ENCODE data around the gene PRR15L. TPM values are rescaled to one million over a fixed set of nuclear protein-coding genes. Genes with fewer than 3 reads are reported as not detected.

PRR15L gene, protein sequence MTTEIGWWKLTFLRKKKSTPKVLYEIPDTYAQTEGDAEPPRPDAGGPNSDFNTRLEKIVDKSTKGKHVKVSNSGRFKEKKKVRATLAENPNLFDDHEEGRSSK
- polyA plus RNA-seq, result 100 to 1,000 TPM; 159 to 388 (median 277) TPM
- long read RNA-seq, donor 1, result 0 reads
- long read RNA-seq, donor 2, transcript PRR15L-201 (2 exons, 1,519 nt), result major isoform, 19 of 19 reads
- long read RNA-seq, donor 2, partial matches to known transcripts, result 0 of 19 reads
- long read RNA-seq, donor 2, other reads (novel, unspliced or antisense), result 0 of 19 reads
- long read RNA-seq, donor 3, transcript PRR15L-201 (2 exons, 1,519 nt), result major isoform, 22 of 27 reads
- long read RNA-seq, donor 3, partial matches to known transcripts, result 0 of 27 reads
- long read RNA-seq, donor 3, other reads (novel, unspliced or antisense), result 5 of 27 reads
- long read RNA-seq, donor 4, partial matches to known transcripts, result 0 of 1 reads
- long read RNA-seq, donor 4, other reads (novel, unspliced or antisense), result 0 of 1 reads
- long read RNA-seq, donor 5, transcript PRR15L-201 (2 exons, 1,519 nt), result major isoform, 8 of 8 reads
- long read RNA-seq, donor 5, partial matches to known transcripts, result 0 of 8 reads
- long read RNA-seq, donor 5, other reads (novel, unspliced or antisense), result 0 of 8 reads
- long read RNA-seq, donor 6, transcript PRR15L-201 (2 exons, 1,519 nt), result major isoform, 50 of 50 reads
- long read RNA-seq, donor 6, partial matches to known transcripts, result 0 of 50 reads
- long read RNA-seq, donor 6, other reads (novel, unspliced or antisense), result 0 of 50 reads
- long read RNA-seq, donor 7, result 0 reads
- long read RNA-seq, donor 8, result 0 reads
- long read RNA-seq, donor 9, transcript PRR15L-201 (2 exons, 1,519 nt), result major isoform, 10 of 10 reads
- long read RNA-seq, donor 9, partial matches to known transcripts, result 0 of 10 reads
- long read RNA-seq, donor 9, other reads (novel, unspliced or antisense), result 0 of 10 reads
- long read RNA-seq, donor 10, transcript PRR15L-201 (2 exons, 1,519 nt), result major isoform, 38 of 43 reads
- long read RNA-seq, donor 10, partial matches to known transcripts, result 0 of 43 reads
- long read RNA-seq, donor 10, other reads (novel, unspliced or antisense), result 5 of 43 reads

DNA sequence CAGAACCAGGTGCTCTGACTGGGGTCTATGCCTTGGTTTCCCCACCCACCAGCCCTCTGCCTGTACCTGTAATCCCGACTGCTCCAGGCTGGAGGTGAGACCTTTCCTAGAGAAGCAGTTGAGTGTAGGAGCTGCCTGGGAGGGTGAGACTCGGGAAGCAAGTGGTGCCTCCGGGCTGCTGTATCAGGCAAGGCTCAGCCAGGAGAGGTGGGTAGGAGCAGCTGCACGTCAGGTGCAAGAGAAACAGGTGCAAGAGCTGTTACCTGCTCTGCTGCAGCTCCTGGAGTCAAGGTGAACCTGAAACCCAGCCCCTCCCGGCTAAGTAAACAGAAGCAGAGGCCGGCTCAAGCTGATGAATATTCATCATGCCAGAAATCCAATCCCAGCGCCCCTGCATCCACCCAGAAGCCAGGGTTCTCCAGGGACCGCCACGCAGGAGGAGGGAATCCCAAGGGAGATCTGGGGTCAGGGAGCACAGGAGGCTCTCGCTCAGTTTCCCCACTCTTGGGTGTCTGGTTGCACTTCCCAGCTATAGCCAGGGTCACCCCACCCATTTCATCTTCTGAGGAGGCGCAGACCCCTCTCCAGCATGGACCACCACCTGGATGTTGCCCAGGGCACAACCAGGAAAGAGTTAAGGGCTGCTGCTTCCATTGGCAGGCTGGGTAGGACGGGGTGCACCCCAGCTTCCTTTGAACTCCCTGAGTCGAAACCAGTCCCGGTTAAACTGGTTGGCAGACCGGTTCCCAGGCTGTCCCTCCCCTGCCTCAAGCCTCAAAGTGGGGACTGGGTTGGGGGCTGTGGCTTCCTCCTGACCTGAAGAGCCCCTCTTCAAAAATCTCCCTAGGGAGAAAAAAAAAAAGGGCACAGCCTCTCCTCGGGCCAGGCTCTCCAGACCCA is at the start of gene PRR15L:
PRR15L (minus strand) TSS at position 293 of the 900 bp plus-strand sequence. CDS start 4,649 bp downstream, outside the sequence.
- DNase-seq (peak; percentile 94 to 98), FAIRE-seq (no peak)
- peaks cover 0 to 51% (median 5%) of the 10 kb centered on the region in 3 donors for H3K4me1 ChIP-seq (ENCODE audit: control insufficient read depth in 3 of 3, insufficient read depth in 2 of 3, low read depth in 1 of 3, low read length in 2 of 3)
- H3K4me3 ChIP-seq (ENCODE audit: low read depth in 1 of 3, low read length in 3 of 3), result peak within 1 kb of the TSS; percentile 48 to 92 (median 89)
- peaks cover 0 to 44% (median 9%) of the 10 kb centered on the region in 3 donors for H3K36me3 ChIP-seq (ENCODE audit: control insufficient read depth in 3 of 3, insufficient read depth in 2 of 3, low read depth in 1 of 3, low read length in 3 of 3)
- no peaks in the 10 kb centered on the region for H3K27me3 ChIP-seq (ENCODE audit: control insufficient read depth in 3 of 3, insufficient read depth in 3 of 3, low read length in 3 of 3)
- 14 to 39% (median 36%) methylated on average over 16 of the region's 16 CpGs for WGBS, 3 donors
- peak within 1 kb of the TSS; percentile 97 to 99 (median 98) for H3K27ac ChIP-seq (ENCODE audit: low read depth in 1 of 3, low read length in 2 of 3)
- peaks cover 0 to 6% of the 10 kb centered on the region in 2 donors for H3K9me3 ChIP-seq (ENCODE audit: control insufficient read depth in 2 of 2, insufficient read depth in 1 of 2, low read depth in 1 of 2, low read length in 1 of 2)

DNA sequence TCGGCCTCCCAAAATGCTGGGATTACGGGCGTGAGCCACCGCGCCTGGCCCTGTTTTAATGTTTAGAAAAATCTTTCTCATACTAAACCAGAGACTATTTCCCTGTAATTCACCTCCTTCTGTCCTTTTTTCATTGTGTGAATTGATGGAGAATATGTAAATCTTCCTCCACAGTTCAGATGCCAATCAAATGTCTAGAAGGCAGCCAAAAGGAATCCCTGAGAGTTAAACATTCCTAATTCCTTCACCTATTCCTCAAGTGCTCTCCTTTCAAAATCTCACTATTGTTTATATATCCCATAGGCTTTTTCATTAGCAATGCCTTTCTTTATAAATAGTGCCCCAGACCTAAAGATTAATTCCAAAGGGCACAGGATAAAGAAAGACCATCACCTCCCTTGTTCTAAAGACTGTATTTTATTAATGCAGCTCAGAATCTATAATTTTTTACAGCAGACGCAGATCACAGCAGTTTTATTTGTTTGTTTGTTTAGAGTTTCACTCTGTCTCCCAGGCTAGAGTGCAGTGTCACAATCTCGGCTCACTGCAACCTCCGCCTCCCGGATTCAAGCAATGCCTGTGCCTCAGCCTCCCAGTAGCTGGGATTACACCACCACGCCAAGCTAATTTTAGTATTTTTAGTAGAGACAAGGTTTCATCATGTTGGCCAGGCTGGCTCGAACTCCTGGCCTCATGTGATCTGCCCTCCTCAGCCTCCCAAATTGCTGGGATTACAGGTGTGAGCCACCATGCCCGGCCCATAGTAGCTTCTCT is 49.4 kb upstream of the PRR15L start:
- Histone ChIP-seq H3K4me3 (ENCODE audit: low read depth in 1 of 3, low read length in 3 of 3) (no peak overlapping the region), H3K36me3 (ENCODE audit: control insufficient read depth in 3 of 3, insufficient read depth in 2 of 3, low read depth in 1 of 3, low read length in 3 of 3) (no peaks in the 10 kb centered on the region), H3K9me3 (ENCODE audit: control insufficient read depth in 2 of 2, insufficient read depth in 1 of 2, low read depth in 1 of 2, low read length in 1 of 2) (no peaks in the 10 kb centered on the region), H3K27ac (ENCODE audit: low read depth in 1 of 3, low read length in 2 of 3) (no peak overlapping the region), H3K4me1 (ENCODE audit: control insufficient read depth in 3 of 3, insufficient read depth in 2 of 3, low read depth in 1 of 3, low read length in 2 of 3) (peaks cover 0 to 17% (median 0%) of the 10 kb centered on the region in 3 donors), H3K27me3 (ENCODE audit: control insufficient read depth in 3 of 3, insufficient read depth in 3 of 3, low read length in 3 of 3) (peaks cover 0 to 18% (median 2%) of the 10 kb centered on the region in 3 donors)
- DNase-seq (no peak), FAIRE-seq (no peak)
- WGBS, 3 donors, result 77 to 85% (median 78%) methylated on average over 12 of the region's 12 CpGs

DNA sequence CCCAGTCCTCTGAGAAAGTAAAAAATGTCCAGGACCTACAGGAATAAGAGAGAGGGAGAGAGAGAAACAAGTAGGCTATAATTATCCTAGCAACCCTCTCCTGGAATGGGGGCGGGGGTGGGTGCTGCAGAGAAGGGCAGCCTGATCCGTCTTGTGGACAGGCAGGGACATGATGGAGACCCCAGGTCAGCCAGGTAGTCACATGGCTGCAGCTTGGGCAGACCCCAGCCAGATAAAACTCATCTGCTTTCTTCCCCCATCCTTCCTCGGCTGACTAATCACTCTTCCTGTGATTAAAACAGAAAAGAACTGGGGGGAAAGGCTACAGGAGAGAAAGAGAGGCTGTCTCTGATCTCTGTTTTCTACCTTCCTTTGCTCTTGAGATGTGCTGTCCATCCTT is 47.3 kb upstream of the PRR15L start:
- Histone ChIP-seq H3K9me3 (ENCODE audit: control insufficient read depth in 2 of 2, insufficient read depth in 1 of 2, low read depth in 1 of 2, low read length in 1 of 2) (no peaks in the 10 kb centered on the region), H3K4me1 (ENCODE audit: control insufficient read depth in 3 of 3, insufficient read depth in 2 of 3, low read depth in 1 of 3, low read length in 2 of 3) (peaks cover 0 to 10% (median 0%) of the 10 kb centered on the region in 3 donors), H3K36me3 (ENCODE audit: control insufficient read depth in 3 of 3, insufficient read depth in 2 of 3, low read depth in 1 of 3, low read length in 3 of 3) (no peaks in the 10 kb centered on the region), H3K27ac (ENCODE audit: low read depth in 1 of 3, low read length in 2 of 3) (no peak overlapping the region), H3K4me3 (ENCODE audit: low read depth in 1 of 3, low read length in 3 of 3) (no peak overlapping the region), H3K27me3 (ENCODE audit: control insufficient read depth in 3 of 3, insufficient read depth in 3 of 3, low read length in 3 of 3) (peaks cover 0 to 6% (median 2%) of the 10 kb centered on the region in 3 donors)
- DNase-seq (no peak), FAIRE-seq (no peak)
- 53 to 60% (median 53%) methylated on average over 3 of the region's 3 CpGs for WGBS, 3 donors

DNA sequence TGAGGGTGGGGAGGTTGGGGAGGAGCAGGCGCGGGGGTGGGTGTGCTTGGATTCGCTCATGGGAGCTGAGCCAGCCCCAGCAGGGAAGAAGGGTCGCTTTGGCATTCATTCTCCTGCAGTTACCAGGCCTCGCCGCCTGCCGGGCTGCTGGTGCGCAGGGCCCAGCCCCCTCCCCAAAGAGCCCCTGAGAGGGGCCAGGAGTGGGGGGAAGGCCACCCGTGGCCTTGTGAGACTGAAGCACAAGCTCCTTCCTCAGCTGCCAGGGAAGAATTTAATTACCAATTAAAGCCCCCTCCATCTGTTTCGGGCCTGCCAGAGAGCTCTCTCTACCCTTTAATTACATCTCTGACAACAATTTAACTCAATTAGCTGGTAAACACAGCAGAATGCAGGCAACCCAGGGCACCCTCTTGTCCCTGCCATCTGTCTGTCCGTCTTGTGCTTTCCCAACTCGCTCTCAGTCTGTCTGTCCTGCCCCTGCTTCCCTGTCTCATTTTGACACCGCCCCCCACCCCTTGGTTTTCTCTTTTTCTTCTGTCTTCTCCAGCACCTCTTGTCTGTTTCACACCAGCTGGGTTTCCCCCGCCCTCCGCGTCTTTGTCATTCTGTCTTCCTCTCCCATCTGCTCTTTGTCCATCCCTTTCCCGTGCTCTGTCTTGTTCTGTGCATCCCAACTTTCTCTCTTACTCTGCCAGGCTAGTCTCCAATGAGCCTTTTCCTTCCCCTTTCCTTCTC is 45.9 kb upstream of the PRR15L start:
- H3K4me3 ChIP-seq (ENCODE audit: low read depth in 1 of 3, low read length in 3 of 3), result no peak overlapping the region
- H3K36me3 ChIP-seq (ENCODE audit: control insufficient read depth in 3 of 3, insufficient read depth in 2 of 3, low read depth in 1 of 3, low read length in 3 of 3), result no peaks in the 10 kb centered on the region
- peaks cover 0 to 6% (median 0%) of the 10 kb centered on the region in 3 donors for H3K27me3 ChIP-seq (ENCODE audit: control insufficient read depth in 3 of 3, insufficient read depth in 3 of 3, low read length in 3 of 3)
- 74 to 92% (median 86%) methylated on average over 12 to 17 of the region's 17 CpGs for WGBS, 3 donors
- H3K27ac ChIP-seq (ENCODE audit: low read depth in 1 of 3, low read length in 2 of 3), result peak overlapping the region in 2 of 3 donors; percentile 50 to 63
- H3K9me3 ChIP-seq (ENCODE audit: control insufficient read depth in 2 of 2, insufficient read depth in 1 of 2, low read depth in 1 of 2, low read length in 1 of 2), result no peaks in the 10 kb centered on the region
- H3K4me1 ChIP-seq (ENCODE audit: control insufficient read depth in 3 of 3, insufficient read depth in 2 of 3, low read depth in 1 of 3, low read length in 2 of 3), result peaks cover 0 to 10% (median 0%) of the 10 kb centered on the region in 3 donors
- no peak for DNase-seq
- FAIRE-seq, result no peak

DNA sequence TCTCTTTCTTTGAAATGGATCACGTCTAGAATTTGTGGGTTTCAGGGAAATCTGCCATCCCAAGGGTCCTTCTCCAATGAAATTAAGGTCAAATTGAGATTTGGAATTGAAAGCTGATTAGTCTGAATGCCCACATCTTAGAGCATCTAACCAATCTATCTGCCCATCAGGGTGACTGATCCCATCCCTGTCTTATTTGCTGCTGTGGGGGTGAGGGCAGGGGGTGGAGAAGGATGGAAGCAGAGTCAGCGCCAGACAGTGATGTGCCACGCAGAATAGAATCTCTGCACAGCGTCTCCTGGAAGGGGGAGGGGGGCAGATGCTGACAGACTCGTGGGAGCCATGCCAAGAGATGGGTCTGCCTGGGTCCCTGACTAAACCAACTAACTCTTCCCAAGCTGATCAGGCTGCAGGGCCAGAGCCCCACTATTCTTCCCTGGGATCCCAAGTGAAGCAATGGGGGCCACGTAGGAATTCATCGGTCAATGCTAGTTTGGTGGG is 45.3 kb upstream of the PRR15L start:
- H3K36me3 ChIP-seq (ENCODE audit: control insufficient read depth in 3 of 3, insufficient read depth in 2 of 3, low read depth in 1 of 3, low read length in 3 of 3), result no peaks in the 10 kb centered on the region
- FAIRE-seq, result no peak
- H3K9me3 ChIP-seq (ENCODE audit: control insufficient read depth in 2 of 2, insufficient read depth in 1 of 2, low read depth in 1 of 2, low read length in 1 of 2), result no peaks in the 10 kb centered on the region
- 69 to 79% (median 72%) methylated on average over 7 of the region's 7 CpGs for WGBS, 3 donors
- no peak for DNase-seq
- H3K27ac ChIP-seq (ENCODE audit: low read depth in 1 of 3, low read length in 2 of 3), result peak overlapping the region in 2 of 3 donors; percentile 50 to 63
- no peak overlapping the region for H3K4me3 ChIP-seq (ENCODE audit: low read depth in 1 of 3, low read length in 3 of 3)
- H3K4me1 ChIP-seq (ENCODE audit: control insufficient read depth in 3 of 3, insufficient read depth in 2 of 3, low read depth in 1 of 3, low read length in 2 of 3), result peaks cover 0 to 10% (median 0%) of the 10 kb centered on the region in 3 donors
- H3K27me3 ChIP-seq (ENCODE audit: control insufficient read depth in 3 of 3, insufficient read depth in 3 of 3, low read length in 3 of 3), result peaks cover 0 to 6% (median 0%) of the 10 kb centered on the region in 3 donors

DNA sequence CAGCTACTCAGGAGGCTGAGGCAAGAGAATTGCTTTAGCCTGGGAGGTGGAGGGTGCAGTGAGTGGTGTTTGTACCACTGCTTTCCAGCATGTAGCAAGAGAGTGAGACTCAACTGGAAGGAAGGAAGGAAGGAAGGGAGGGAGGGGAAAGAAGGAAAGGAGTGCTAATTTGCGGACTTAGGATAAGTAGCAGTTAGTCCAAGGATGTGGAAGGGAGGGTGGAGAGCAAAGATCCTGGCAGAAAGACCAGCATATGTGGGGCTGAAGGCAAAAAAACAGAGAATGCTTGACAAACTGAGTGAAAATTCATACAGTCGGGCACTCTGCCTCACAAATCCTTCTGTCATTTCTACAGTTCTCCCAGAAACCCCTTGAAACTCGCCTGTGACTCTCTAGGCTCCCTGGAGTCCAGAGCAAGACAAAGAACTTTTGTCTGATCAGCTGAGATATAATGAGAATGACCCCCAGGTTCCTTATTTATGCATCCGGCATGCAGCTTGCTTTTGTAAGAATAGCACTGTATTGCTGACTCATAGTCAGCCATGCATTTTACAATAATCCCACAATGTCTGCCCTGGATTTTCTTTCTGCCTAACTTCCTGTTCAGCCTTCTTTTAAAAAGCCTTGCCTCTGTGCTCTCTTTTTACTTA is 44.7 kb upstream of the PRR15L start:
- no peak overlapping the region for H3K4me3 ChIP-seq (ENCODE audit: low read depth in 1 of 3, low read length in 3 of 3)
- H3K27me3 ChIP-seq (ENCODE audit: control insufficient read depth in 3 of 3, insufficient read depth in 3 of 3, low read length in 3 of 3), result peaks cover 0 to 6% (median 0%) of the 10 kb centered on the region in 3 donors
- H3K4me1 ChIP-seq (ENCODE audit: control insufficient read depth in 3 of 3, insufficient read depth in 2 of 3, low read depth in 1 of 3, low read length in 2 of 3), result peaks cover 0 to 10% (median 0%) of the 10 kb centered on the region in 3 donors
- FAIRE-seq (no peak), DNase-seq (no peak)
- H3K27ac ChIP-seq (ENCODE audit: low read depth in 1 of 3, low read length in 2 of 3), result peak overlapping the region in 2 of 3 donors; percentile 43 to 50
- no peaks in the 10 kb centered on the region for H3K9me3 ChIP-seq (ENCODE audit: control insufficient read depth in 2 of 2, insufficient read depth in 1 of 2, low read depth in 1 of 2, low read length in 1 of 2)
- 37 to 58% (median 56%) methylated on average over 4 of the region's 4 CpGs for WGBS, 3 donors
- no peaks in the 10 kb centered on the region for H3K36me3 ChIP-seq (ENCODE audit: control insufficient read depth in 3 of 3, insufficient read depth in 2 of 3, low read depth in 1 of 3, low read length in 3 of 3)

Measured in small intestine (tissue), 16 donors.